Astrocyte of the cerebellum (primary cell): ENCODE data around the gene GNAI1.
A peak's percentile ranks its signal among the peaks of the same experiment; 100 is the strongest.

Experiments used
- DNase-seq: peaks from one replicate; pipeline ENCODE4 v3.0.0-alpha.2; 2011; ENCODE audit warnings: low read depth
- H3K4me3 ChIP-seq: 2 replicates; pipeline ENCODE4 v1.5.1; 2011; ENCODE audit warnings: mild to moderate bottlenecking, low read depth, low read length, moderate library complexity
- CTCF ChIP-seq: IDR thresholded peaks from 2 replicates; pipeline ENCODE4 v1.5.1; 2012; ENCODE audit warnings: low read length, low read depth, moderate library complexity, mild to moderate bottlenecking; ENCODE audit errors: missing control alignments
- in situ Hi-C: cut with HindIII; loops from 2 replicates; pipeline ENCODE4 v1.10.0; 2017; ENCODE audit warnings: low sequenced_read_pairs

The GNAI1 gene

GRCh38 chr7:80260606-80261005, 126.0 kb downstream of the GNAI1 start:
- in situ Hi-C loops = no loop called here
- no peak overlapping the region for H3K4me3 ChIP-seq
- TF ChIP-seq CTCF = no peak
- no peak for DNase-seq

DNA sequence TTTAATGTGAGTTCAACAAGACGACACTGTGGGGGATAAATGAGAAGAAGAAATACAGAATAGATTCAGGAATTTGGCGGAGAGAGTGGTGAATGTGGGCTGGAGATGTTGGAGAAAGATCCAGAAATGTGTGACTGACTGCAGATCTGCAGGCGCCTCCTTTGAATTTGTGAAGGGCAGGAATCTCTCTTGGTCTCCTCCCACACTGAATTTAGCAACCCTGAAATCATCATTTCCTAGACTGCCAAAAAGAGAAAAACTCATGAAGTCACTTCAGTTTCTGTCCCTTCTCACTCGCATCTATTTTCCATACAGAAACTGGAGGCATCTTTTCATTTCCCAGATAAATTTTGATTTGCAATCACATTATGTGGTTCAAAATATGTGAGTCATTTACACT, 128.7 kb downstream of the GNAI1 start:
- in situ Hi-C loops = no loop called here
- no peak for TF ChIP-seq CTCF
- no peak overlapping the region for H3K4me3 ChIP-seq
- DNase-seq = no peak

GRCh38 chr7:80263821-80264220, 129.2 kb downstream of the GNAI1 start:
- DNase-seq = no peak
- in situ Hi-C loops = no loop called here
- no peak for TF ChIP-seq CTCF
- no peak overlapping the region for H3K4me3 ChIP-seq

GRCh38 chr7:80264769-80265495, 130.3 kb downstream of the GNAI1 start:
- no peak overlapping the region for H3K4me3 ChIP-seq
- in situ Hi-C loops = no loop called here
- no peak for DNase-seq
- no peak for TF ChIP-seq CTCF

GRCh38 chr7:80272560-80273239, 138.1 kb downstream of the GNAI1 start:
- no peak overlapping the region for H3K4me3 ChIP-seq
- in situ Hi-C loops = no loop called here
- no peak for TF ChIP-seq CTCF
- DNase-seq = no peak

DNA sequence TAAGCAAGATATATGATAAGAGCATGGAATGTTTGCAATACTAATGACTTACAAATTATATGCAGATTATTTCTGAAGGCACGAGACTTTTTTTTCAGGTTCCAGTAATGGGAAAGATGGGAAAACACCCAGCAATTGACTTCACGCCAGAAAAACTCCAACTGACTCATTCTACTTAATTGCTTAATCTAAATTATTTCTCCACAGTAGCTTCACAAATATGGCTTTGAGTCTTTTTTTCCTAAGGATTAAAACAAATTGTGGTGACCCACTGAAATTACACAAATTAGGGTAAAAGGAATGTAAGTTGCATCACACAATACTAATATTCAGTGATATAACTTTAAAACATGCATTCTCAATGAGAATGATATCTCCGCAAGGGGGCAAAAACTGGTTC, 138.7 kb downstream of the GNAI1 start:
- H3K4me3 ChIP-seq = no peak overlapping the region
- in situ Hi-C loops = no loop called here
- TF ChIP-seq CTCF = no peak
- DNase-seq = peak; percentile 53
